Testis (tissue), 5 donors: ENCODE results near the gene TM4SF5. TPM values are rescaled to one million over a fixed set of nuclear protein-coding genes. Genes with fewer than 3 reads are reported as not detected.

ENCODE experiments used
- DNase-seq: peaks from one replicate; pipeline ENCODE4 v3.0.0-alpha.2; 2019
- H3K27ac ChIP-seq, 2 donors: fragments of 200-600 bp; sonication (generic); one replicate each; pipeline ENCODE4 v1.5.1; 2019
- H3K27me3 ChIP-seq: fragments of 200-600 bp; sonication (generic); one replicate; pipeline ENCODE4 v1.5.1; 2019
- H3K36me3 ChIP-seq: fragments of 200-600 bp; sonication (generic); one replicate; pipeline ENCODE4 v1.5.1; 2017; ENCODE audit warnings: low read depth; ENCODE audit errors: missing control alignments
- H3K4me1 ChIP-seq: fragments of 200-600 bp; sonication (generic); one replicate; pipeline ENCODE4 v1.5.1; 2019
- H3K4me3 ChIP-seq, 2 donors: fragments of 200-600 bp; sonication (generic); one replicate each; pipeline ENCODE4 v1.5.1; 2017 to 2019
- H3K9me3 ChIP-seq: fragments of 200-600 bp; sonication (generic); one replicate; pipeline ENCODE4 v1.5.1; 2017
- POLR2A ChIP-seq: fragments of 450-650 bp; IDR thresholded peaks from one replicate; pipeline ENCODE4 v1.6.1; 2017; ENCODE audit warnings: antibody characterized with exemption, mild to moderate bottlenecking, moderate library complexity
- WGBS, 2 donors: methylation state at CpG; one replicate each; pipeline ENCODE4 v1.1.5; 2018; 5-methylcytosine and 5-hydroxymethylcytosine counted together
- intact Hi-C: fragments of 100-400 bp; cut with DNase I; formaldehyde crosslinking; loops from one replicate; pipeline ENCODE4 v1.15.1; 2023; ENCODE audit warnings: low total_unique reads
- long read RNA-seq, 2 donors: transcript quantifications; one replicate each; lab custom pipeline, GENCODE V29; 2026
- polyA plus RNA-seq: library from polyadenylated mRNA; stranded (reverse); fragments of 350-450 nt; fragmentation: Illumina TruSeq; extraction: RNeasy Lipid Tissue Mini Kit (QIAGEN cat#74804); gene quantifications from one replicate; pipeline ENCODE4 v1.2.3, GENCODE V29; 2014; ENCODE audit warnings: low read depth, low replicate concordance; ENCODE audit not compliant: insufficient read depth
- total RNA-seq, 2 donors: library from RNA; depleted of rRNA; stranded (reverse); fragments of >200 nt; gene quantifications; one replicate each; pipeline ENCODE4 v1.2.3, GENCODE V29; 2016
- TF ChIP-seq, protein P1 (sequence below), 3 experiments: fragments of 450-650 bp in 2 of 3; fragments of 200-600 bp in 1 of 3; sonication (generic) in 1 of 3; IDR thresholded peaks; one replicate each; pipeline ENCODE4 v1.5.1; 2016 to 2019; ENCODE audit warnings: antibody characterized with exemption in 3 of 3, mild to moderate bottlenecking in 2 of 3, moderate library complexity in 1 of 3

Gene TM4SF5, protein sequence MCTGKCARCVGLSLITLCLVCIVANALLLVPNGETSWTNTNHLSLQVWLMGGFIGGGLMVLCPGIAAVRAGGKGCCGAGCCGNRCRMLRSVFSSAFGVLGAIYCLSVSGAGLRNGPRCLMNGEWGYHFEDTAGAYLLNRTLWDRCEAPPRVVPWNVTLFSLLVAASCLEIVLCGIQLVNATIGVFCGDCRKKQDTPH
- total RNA-seq = 1 to 10 TPM in 1 of 2 donors, not detected in 1; 1.5 TPM
- not detected for polyA plus RNA-seq
- long read RNA-seq, donor 1, partial matches to known transcripts = 0 of 1 reads
- long read RNA-seq, donor 1, other reads (novel, unspliced or antisense) = 0 of 1 reads
- long read RNA-seq, donor 2 = 0 reads

DNA sequence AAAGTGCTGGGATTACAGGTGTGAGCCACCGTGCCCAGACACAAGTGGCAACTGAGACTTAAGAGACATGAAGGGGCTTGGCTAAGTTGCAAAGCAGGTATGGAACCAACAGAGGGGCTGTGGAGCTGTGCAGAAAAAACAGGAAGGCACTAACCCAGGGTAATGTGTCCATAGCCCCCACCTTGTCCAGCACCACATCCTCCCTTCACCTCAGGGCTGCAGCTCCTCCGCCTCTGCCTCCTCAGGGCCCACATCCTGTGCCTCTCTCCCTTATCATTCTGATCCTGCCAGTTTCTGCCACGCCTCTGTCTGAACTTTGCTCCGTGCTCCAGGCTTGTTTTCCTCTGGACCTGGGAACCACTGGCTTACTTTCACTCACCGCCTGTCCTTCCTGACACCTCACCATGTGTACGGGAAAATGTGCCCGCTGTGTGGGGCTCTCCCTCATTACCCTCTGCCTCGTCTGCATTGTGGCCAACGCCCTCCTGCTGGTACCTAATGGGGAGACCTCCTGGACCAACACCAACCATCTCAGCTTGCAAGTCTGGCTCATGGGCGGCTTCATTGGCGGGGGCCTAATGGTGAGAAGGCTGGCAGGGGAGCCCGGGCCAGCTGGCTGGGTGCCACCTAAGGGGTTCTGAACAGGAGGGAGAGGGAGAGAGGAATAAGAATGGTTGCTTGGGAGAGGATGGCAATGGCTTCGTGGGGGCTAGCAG is at the start of gene TM4SF5:
Gene TM4SF5 (plus strand): TSS at position 368 of the 716 bp plus-strand sequence. CDS start 37 bp downstream, at position 405.
- intact Hi-C loops = no loop called here
- no peak for DNase-seq
- no peaks in the 10 kb centered on the region for H3K36me3 ChIP-seq
- 76 to 78% methylated on average over 13 of the region's 13 CpGs for WGBS, 2 donors
- no peak within 1 kb of the TSS for H3K4me3 ChIP-seq
- TF ChIP-seq, protein P1, sequence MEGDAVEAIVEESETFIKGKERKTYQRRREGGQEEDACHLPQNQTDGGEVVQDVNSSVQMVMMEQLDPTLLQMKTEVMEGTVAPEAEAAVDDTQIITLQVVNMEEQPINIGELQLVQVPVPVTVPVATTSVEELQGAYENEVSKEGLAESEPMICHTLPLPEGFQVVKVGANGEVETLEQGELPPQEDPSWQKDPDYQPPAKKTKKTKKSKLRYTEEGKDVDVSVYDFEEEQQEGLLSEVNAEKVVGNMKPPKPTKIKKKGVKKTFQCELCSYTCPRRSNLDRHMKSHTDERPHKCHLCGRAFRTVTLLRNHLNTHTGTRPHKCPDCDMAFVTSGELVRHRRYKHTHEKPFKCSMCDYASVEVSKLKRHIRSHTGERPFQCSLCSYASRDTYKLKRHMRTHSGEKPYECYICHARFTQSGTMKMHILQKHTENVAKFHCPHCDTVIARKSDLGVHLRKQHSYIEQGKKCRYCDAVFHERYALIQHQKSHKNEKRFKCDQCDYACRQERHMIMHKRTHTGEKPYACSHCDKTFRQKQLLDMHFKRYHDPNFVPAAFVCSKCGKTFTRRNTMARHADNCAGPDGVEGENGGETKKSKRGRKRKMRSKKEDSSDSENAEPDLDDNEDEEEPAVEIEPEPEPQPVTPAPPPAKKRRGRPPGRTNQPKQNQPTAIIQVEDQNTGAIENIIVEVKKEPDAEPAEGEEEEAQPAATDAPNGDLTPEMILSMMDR (IDR thresholded peaks at IDR 0.05) = no peak
- no peak for TF ChIP-seq POLR2A
- no peaks in the 10 kb centered on the region for H3K4me1 ChIP-seq
- H3K9me3 ChIP-seq = no peaks in the 10 kb centered on the region
- no peaks in the 10 kb centered on the region for H3K27me3 ChIP-seq
- no peak within 1 kb of the TSS for H3K27ac ChIP-seq

DNA sequence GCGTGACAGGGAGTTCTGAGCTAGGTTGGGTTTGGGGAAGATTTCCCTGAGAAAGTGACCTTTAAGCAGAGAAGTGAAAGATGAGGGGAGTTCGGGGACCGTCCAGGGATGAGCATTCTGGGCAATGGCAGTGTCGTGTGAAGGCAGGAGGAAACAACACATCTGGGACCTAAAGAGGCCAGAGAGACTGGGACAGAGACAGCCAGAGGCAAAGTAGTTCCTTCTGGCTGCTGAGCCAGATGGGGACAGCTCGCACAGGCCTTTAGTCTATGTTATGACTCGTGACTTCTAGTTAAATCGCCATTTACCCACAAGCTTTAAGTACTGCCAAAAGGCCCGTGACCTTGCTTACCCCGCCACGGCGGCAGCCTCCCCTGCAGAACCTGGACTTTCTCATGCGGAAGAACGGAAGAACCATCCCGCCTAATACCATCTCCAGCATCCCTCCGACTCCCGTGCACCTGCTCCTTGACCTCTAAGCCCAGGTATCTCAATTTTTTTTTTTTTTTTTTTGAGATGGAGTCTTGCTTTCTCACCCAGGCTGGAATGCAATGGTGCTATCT is 48.9 kb upstream of the TM4SF5 start:
- H3K9me3 ChIP-seq = no peaks in the 10 kb centered on the region
- no peaks in the 10 kb centered on the region for H3K4me1 ChIP-seq
- intact Hi-C loops = no loop called here
- WGBS, 2 donors = 79 to 92% methylated on average over 16 of the region's 16 CpGs
- H3K27me3 ChIP-seq = no peaks in the 10 kb centered on the region
- H3K4me3 ChIP-seq = no peak overlapping the region
- H3K36me3 ChIP-seq = no peaks in the 10 kb centered on the region
- no peak for DNase-seq
- no peak overlapping the region for H3K27ac ChIP-seq
- TF ChIP-seq POLR2A = no peak

DNA sequence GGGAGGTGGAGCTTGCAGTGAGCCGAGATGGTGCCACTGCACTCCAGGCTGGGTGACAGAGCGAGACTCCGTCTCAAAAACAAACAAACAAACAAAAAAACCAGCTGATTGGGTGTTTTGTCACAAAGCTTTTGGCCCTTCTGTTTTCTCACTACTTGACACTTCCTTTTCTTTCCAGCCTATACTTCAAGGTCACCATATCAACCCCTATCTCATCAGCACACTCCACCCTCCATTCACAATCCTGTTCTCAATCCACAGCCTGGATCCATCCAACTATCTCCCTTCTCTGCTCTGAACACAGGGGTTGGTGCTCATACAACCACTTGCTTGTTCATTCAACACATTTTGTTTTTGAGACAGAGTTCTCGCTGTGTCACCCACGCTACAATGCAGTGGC is 47.0 kb upstream of the TM4SF5 start:
- H3K9me3 ChIP-seq = no peaks in the 10 kb centered on the region
- DNase-seq = no peak
- H3K27me3 ChIP-seq = no peaks in the 10 kb centered on the region
- 77 to 86% methylated on average over 5 of the region's 5 CpGs for WGBS, 2 donors
- H3K4me1 ChIP-seq = no peaks in the 10 kb centered on the region
- no peak for TF ChIP-seq POLR2A
- TF ChIP-seq, protein P1 (IDR thresholded peaks at IDR 0.05) = no peak
- intact Hi-C loops = no loop called here
- H3K4me3 ChIP-seq = no peak overlapping the region
- no peak overlapping the region for H3K27ac ChIP-seq
- no peaks in the 10 kb centered on the region for H3K36me3 ChIP-seq

DNA sequence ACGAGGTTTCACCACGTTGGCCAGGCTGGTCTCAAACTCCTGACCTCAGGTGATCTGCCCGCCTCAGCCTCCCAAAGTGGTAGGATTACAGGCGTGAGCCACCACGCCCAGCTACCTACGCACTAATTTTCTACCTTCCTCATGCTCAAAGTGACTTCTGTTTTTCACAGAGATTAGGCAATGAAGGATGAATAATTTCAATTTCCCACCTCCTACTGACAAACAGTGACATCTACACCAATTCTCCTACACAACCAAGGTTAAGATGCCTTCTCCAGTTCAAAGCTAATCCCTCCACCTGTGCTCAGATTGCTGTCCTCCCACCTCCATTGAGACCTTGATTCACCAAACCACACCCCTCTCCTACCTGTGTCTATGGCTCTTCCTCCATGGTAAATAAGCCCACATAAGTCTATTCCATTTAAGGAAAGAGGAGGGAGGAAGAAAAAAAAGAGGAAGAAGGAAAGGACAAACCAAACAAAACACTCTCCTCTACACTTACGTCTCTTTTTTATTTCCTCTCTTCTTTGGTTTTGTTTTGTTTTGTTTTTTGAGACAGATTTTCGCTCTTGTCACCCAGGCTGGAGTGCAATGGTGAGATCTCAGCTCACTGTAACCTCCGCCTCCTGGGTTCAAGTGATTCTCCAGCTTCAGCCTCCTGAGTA is 45.9 kb upstream of the TM4SF5 start:
- intact Hi-C loops = no loop called here
- no peak for DNase-seq
- H3K4me1 ChIP-seq = no peaks in the 10 kb centered on the region
- H3K27me3 ChIP-seq = no peaks in the 10 kb centered on the region
- no peak overlapping the region for H3K4me3 ChIP-seq
- H3K9me3 ChIP-seq = no peaks in the 10 kb centered on the region
- TF ChIP-seq POLR2A = no peak
- TF ChIP-seq, protein P1 (IDR thresholded peaks at IDR 0.05) = no peak
- H3K27ac ChIP-seq = no peak overlapping the region
- 87 to 90% methylated on average over 9 of the region's 9 CpGs for WGBS, 2 donors
- no peaks in the 10 kb centered on the region for H3K36me3 ChIP-seq

DNA sequence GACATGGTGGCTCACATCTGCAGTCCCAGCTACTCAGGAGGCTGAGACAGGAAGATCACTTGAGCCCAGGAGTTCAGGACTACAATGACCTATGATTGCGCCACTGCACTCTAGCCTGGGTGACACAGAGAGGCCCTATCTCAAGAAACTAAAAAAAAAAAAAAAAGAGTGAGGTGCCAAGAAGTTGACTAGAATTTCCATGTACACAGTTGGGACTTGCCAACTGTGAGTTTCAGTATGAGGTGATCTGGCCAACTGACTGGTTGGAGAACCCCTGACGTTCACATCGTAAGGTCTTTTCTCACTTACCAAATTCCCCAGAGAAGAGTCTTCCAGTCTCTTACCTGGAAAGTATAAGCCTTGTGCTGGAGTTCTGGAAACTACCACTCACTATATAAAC is 43.6 kb upstream of the TM4SF5 start:
- H3K9me3 ChIP-seq = no peaks in the 10 kb centered on the region
- no peaks in the 10 kb centered on the region for H3K27me3 ChIP-seq
- 55 to 62% methylated on average over 3 of the region's 3 CpGs for WGBS, 2 donors
- H3K27ac ChIP-seq = no peak overlapping the region
- TF ChIP-seq, protein P1 (IDR thresholded peaks at IDR 0.05) = no peak
- no peak for TF ChIP-seq POLR2A
- H3K36me3 ChIP-seq = no peaks in the 10 kb centered on the region
- DNase-seq = no peak
- H3K4me3 ChIP-seq = no peak overlapping the region
- intact Hi-C loops = no loop called here
- H3K4me1 ChIP-seq = peaks cover 4% of the 10 kb centered on the region
